Kidney (tissue), 14 donors: ENCODE data around the gene INIP. TPM values are rescaled to one million over a fixed set of nuclear protein-coding genes. Genes with fewer than 3 reads are reported as not detected.
"Not testable (repeated sequence)": the region's sequence is repeated elsewhere in the genome, so short reads cannot be mapped to it uniquely, and the experiment has no call there.

Experiments used
- DNase-seq, 5 donors: peaks; one replicate each; pipeline ENCODE4 v3.0.0-alpha.2; 2013 to 2020
- FAIRE-seq: peaks from 2 replicates; lab custom pipeline; 2012; peaks lifted over from hg19 to GRCh38; lab: Jason Lieb, UNC
- H3K27ac ChIP-seq, 2 donors: one replicate each; pipeline ENCODE4 v1.7.0; 2013; ENCODE audit warnings: low read depth in 2 of 2, low read length in 2 of 2, inconsistent platforms in 1 of 2
- H3K27me3 ChIP-seq: one replicate; pipeline ENCODE4 v1.7.1; 2013; ENCODE audit warnings: low read length, inconsistent platforms; ENCODE audit not compliant: control insufficient read depth, insufficient read depth
- H3K36me3 ChIP-seq, 3 donors: one replicate each; pipeline versions ENCODE4 v1.7.0 to v1.7.1; 2013; ENCODE audit warnings: low read length in 3 of 3, control low read depth in 1 of 3, inconsistent platforms in 1 of 3; ENCODE audit not compliant: insufficient read depth in 3 of 3, control insufficient read depth in 2 of 3
- H3K4me1 ChIP-seq, 3 donors: one replicate each; pipeline versions ENCODE4 v1.7.0 to v1.7.1; 2013; ENCODE audit warnings: low read length in 3 of 3, inconsistent platforms in 1 of 3, low read depth in 1 of 3; ENCODE audit not compliant: control insufficient read depth in 2 of 3, insufficient read depth in 2 of 3
- H3K4me3 ChIP-seq, 3 donors: one replicate each; pipeline versions ENCODE4 v1.7.0 to v1.8.1; 2013; ENCODE audit warnings: low read length in 3 of 3, control low read depth in 1 of 3, inconsistent platforms in 1 of 3
- H3K9ac ChIP-seq, 3 donors: one replicate each; pipeline versions ENCODE4 v1.7.0 to v1.7.1; 2013; ENCODE audit warnings: low read length in 3 of 3, control low read depth in 1 of 3, inconsistent platforms in 1 of 3
- H3K9me3 ChIP-seq, 3 donors: one replicate each; pipeline versions ENCODE4 v1.7.0 to v1.7.1; 2013; ENCODE audit warnings: low read length in 3 of 3, control low read depth in 1 of 3, inconsistent platforms in 1 of 3; ENCODE audit not compliant: control insufficient read depth in 2 of 3, insufficient read depth in 1 of 3
- intact Hi-C: fragments of 100-400 bp; cut with DNase I; formaldehyde crosslinking; loops from one replicate; pipeline ENCODE4 v1.11.1; 2022
- polyA plus RNA-seq: library from polyadenylated mRNA; stranded (reverse); fragments of 350-450 nt; fragmentation: Illumina TruSeq; extraction: RNeasy Lipid Tissue Mini Kit (QIAGEN cat#74804); gene quantifications from one replicate; pipeline ENCODE4 v1.2.3, GENCODE V29; 2014; ENCODE audit warnings: low read depth, low replicate concordance; ENCODE audit not compliant: insufficient read depth
- total RNA-seq: library from RNA; stranded (reverse); fragmentation: NEBNext Ultra II Directional; extraction: Animal tissue kit (Norgen Biotek cat#: 25700); gene quantifications from one replicate; pipeline ENCODE4 v1.2.1, GENCODE V29; 2021
- TF ChIP-seq, protein P1 (sequence below): IDR thresholded peaks from 3 replicates; pipeline ENCODE4 v1.5.1; 2012; ENCODE audit warnings: mild to moderate bottlenecking, moderate library complexity, borderline replicate concordance; ENCODE audit not compliant: insufficient read depth; ENCODE audit errors: extremely low read depth
- donor health status: control.
- donor health status: control.
- donor health status: control.
- donor health status: control.
- donor health status: control.
- donor health status: DM: yes; HTN: yes; CAD: no.
- donor health status: Normal renal cell carcinoma (clear cell type).

INIP gene
- total and polyA plus RNA-seq, 2 donors from 2014 or later: 14.5 to 25.7 TPM

- Histone ChIP-seq H3K9me3 (peaks cover 3 to 9% (median 4%) of the 10 kb centered on the region in 3 donors), H3K27me3 (no peaks in the 10 kb centered on the region), H3K27ac (no peak overlapping the region), H3K4me1 (peaks cover 0 to 4% (median 0%) of the 10 kb centered on the region in 3 donors), H3K36me3 (no peaks in the 10 kb centered on the region), H3K9ac (no peak overlapping the region), H3K4me3 (no peak overlapping the region)
- DNase-seq (no peak), FAIRE-seq (no peak)
- intact Hi-C loops: no loop called here
- TF ChIP-seq, protein P1, sequence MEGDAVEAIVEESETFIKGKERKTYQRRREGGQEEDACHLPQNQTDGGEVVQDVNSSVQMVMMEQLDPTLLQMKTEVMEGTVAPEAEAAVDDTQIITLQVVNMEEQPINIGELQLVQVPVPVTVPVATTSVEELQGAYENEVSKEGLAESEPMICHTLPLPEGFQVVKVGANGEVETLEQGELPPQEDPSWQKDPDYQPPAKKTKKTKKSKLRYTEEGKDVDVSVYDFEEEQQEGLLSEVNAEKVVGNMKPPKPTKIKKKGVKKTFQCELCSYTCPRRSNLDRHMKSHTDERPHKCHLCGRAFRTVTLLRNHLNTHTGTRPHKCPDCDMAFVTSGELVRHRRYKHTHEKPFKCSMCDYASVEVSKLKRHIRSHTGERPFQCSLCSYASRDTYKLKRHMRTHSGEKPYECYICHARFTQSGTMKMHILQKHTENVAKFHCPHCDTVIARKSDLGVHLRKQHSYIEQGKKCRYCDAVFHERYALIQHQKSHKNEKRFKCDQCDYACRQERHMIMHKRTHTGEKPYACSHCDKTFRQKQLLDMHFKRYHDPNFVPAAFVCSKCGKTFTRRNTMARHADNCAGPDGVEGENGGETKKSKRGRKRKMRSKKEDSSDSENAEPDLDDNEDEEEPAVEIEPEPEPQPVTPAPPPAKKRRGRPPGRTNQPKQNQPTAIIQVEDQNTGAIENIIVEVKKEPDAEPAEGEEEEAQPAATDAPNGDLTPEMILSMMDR: no peak
Observed at GRCh38 chr9:112677040-112677439, 40.9 kb downstream of the INIP start.

- H3K27ac ChIP-seq, DNase-seq, H3K9me3 ChIP-seq, H3K27me3 ChIP-seq, H3K4me3 ChIP-seq, H3K9ac ChIP-seq, H3K4me1 ChIP-seq, FAIRE-seq, H3K36me3 ChIP-seq, intact Hi-C loops: not testable (repeated sequence)
Observed at GRCh38 chr9:112673221-112673620, 44.7 kb downstream of the INIP start.

DNA sequence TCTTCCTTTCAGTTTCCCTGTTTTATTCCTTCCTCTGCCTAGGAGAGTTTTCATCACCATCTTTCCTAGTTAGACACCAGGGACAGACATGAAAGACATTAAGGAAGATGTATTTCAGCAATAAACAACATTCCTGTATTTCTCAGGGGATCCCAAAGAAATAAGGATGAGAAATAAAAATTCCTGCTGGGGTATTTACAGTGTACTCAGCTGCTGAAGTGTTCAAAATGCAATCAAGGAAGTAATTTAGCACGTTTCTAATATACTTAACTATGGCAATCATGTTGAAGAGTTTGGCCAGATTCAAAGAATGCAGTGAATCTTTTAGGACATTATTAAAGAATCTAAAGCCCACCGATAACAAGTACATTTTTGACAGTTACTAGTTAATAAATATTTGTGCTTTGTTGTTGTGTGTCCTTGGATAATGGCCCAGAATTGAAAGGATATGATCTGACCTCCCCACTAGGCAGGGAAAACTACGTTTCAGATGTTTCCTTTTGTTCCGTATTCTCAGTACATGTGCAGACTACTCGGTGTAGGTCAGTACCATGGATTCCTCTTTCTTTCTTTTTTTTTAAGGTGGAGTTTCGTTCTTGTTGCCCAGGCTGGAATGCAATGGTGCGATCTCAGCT, 46.8 kb downstream of the INIP start:
- Histone ChIP-seq H3K4me3 (no peak overlapping the region), H3K36me3 (no peaks in the 10 kb centered on the region), H3K27ac (no peak overlapping the region), H3K9ac (no peak overlapping the region), H3K27me3 (no peaks in the 10 kb centered on the region), H3K9me3 (no peaks in the 10 kb centered on the region), H3K4me1 (no peaks in the 10 kb centered on the region)
- DNase-seq: peak in 1 of 5 donors; percentile 16
- intact Hi-C loops: no loop called here
- TF ChIP-seq, protein P1: no peak
- FAIRE-seq: no peak

DNA sequence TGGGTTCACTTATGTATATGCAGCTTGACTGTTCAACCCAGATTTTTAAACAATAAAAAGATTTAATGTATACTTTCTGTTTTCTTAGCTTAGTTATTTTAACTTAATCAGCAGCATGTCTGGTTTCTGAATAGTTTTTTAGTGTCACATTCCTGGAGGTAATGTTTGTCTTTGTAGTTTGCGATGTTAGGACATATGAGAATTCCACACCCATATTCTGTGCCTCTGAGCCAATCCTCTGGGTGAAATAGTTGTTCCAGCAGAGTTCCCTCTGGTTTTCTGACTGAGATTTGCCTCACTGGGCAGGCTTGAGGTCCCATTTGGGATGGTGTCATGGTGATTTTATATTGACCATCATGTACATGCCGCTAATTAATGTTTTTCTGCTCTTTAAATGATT, 48.6 kb downstream of the INIP start:
- H3K4me1 ChIP-seq: no peaks in the 10 kb centered on the region
- intact Hi-C loops: no loop called here
- DNase-seq: no peak
- H3K4me3 ChIP-seq: no peak overlapping the region
- H3K36me3 ChIP-seq: no peaks in the 10 kb centered on the region
- H3K27me3 ChIP-seq: no peaks in the 10 kb centered on the region
- no peak for FAIRE-seq
- H3K27ac ChIP-seq: no peak overlapping the region
- TF ChIP-seq, protein P1: no peak
- H3K9me3 ChIP-seq: no peaks in the 10 kb centered on the region
- no peak overlapping the region for H3K9ac ChIP-seq
